Left lung (tissue), 10 donors: ENCODE results near the gene HOXA9. TPM values are rescaled to one million over a fixed set of nuclear protein-coding genes. Genes with fewer than 3 reads are reported as not detected.
A peak's percentile ranks its signal among the peaks of the same experiment; 100 is the strongest.

ENCODE experiments used
- ATAC-seq: fragments of 200-7000 bp; cut with Tn5 transposase; one replicate; pipeline ENCODE4 v1.9.1; 2020; ENCODE audit warnings: moderate library complexity
- DNase-seq, 4 donors: peaks; one replicate each; pipeline ENCODE4 v3.0.0-alpha.2; 2013 to 2020
- H3K27ac ChIP-seq, 2 donors: fragments of 200-600 bp; sonication (generic) in 1 of 2; one replicate each; pipeline versions ENCODE4 v1.5.0 to v1.8.0; 2020 to 2021
- H3K27me3 ChIP-seq, 2 donors: fragments of 200-600 bp; sonication (generic) in 1 of 2; one replicate each; pipeline versions ENCODE4 v1.5.0 to v1.8.0; 2020 to 2021
- H3K36me3 ChIP-seq, 2 donors: fragments of 200-600 bp; sonication (generic) in 1 of 2; one replicate each; pipeline versions ENCODE4 v1.5.0 to v1.8.0; 2020 to 2021
- H3K4me1 ChIP-seq, 2 donors: fragments of 200-600 bp; one replicate each; pipeline ENCODE4 v1.8.0; 2021
- H3K4me3 ChIP-seq, 2 donors: fragments of 200-600 bp; sonication (generic) in 1 of 2; one replicate each; pipeline versions ENCODE4 v1.5.0 to v1.8.0; 2020 to 2021; ENCODE audit warnings: mild to moderate bottlenecking in 1 of 2
- H3K9me3 ChIP-seq, 2 donors: fragments of 200-600 bp; sonication (generic) in 1 of 2; one replicate each; pipeline versions ENCODE4 v1.5.0 to v1.8.0; 2020 to 2021
- intact Hi-C, 2 donors: fragments of 100-400 bp; cut with DNase I; formaldehyde crosslinking; loops; one replicate each; pipeline versions ENCODE4 v1.11.2 to v1.14.2; 2022
- polyA plus RNA-seq, 6 donors: library from polyadenylated mRNA; unstranded; fragments of 120-200 nt; gene quantifications; one replicate each; pipeline ENCODE4 v1.2.1, GENCODE V29; 2013; ENCODE audit not compliant: insufficient read length in 6 of 6
- total RNA-seq, 2 donors: library from RNA; stranded (reverse); fragmentation: NEBNext Ultra II Directional; extraction: Animal tissue kit (Norgen Biotek cat#: 25700); gene quantifications; one replicate each; pipeline ENCODE4 v1.2.1, GENCODE V29; 2021
- TF ChIP-seq, protein P1 (sequence below), 2 donors: fragments of 200-600 bp; sonication (generic) in 1 of 2; IDR thresholded peaks; one replicate each; pipeline versions ENCODE4 v1.5.0 to v1.8.0; 2021; ENCODE audit warnings: antibody characterized with exemption in 2 of 2
- donor health status: DM: no; HTN: yes; CAD: no.
- donor health status: DM: no; HTN: no; CAD: no.

Gene HOXA9
- total and polyA plus RNA-seq, 8 donors = 0.38 to 1.4 (median 0.57) TPM

DNA sequence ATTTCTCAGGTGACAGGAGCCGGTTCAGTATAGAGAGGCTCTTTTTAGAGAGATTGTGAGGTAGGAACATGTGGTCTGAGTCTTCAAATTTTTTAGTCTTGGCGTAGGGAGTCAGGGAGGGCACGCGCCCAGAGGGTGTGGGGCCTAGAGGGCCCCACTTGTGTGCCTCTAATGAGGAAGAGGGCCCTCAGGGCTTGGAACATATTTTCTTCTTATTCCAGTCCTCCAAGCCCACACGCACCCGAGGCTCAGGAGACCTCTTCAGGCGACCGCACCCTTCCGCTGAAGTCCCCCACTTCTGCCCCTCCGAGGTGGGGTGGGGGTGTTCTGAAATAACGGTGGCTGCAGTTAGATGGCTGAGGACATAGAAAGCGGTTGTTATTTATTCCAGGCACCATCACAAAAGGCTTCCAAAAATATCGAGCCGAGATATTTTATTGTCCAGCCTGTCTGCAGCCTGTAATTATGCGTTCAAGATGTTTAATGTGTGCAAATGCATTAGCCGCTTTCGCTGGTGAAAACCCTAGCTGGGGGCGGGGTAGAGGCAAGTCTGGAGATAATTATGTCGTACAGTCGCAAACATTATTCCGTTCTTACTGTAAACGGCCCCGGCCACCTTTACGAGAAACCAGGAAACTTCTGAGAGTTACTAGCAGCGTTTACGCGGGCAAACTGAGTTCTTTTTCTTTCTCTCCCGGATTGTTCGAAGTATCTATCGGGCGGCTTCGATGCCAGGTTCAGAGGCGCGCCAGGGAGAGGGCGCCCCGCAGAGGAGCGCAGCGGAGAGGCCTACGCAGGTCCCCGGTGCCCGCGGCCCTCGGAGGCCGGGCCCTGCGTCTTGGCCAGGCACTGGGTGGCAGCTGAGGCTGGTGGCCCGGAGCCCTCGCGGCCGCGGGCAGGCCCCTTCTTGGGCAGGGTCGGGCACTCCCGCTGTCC lies 47.4 kb upstream of the HOXA9 start:
- H3K36me3 ChIP-seq = no peaks in the 10 kb centered on the region
- TF ChIP-seq, protein P1, sequence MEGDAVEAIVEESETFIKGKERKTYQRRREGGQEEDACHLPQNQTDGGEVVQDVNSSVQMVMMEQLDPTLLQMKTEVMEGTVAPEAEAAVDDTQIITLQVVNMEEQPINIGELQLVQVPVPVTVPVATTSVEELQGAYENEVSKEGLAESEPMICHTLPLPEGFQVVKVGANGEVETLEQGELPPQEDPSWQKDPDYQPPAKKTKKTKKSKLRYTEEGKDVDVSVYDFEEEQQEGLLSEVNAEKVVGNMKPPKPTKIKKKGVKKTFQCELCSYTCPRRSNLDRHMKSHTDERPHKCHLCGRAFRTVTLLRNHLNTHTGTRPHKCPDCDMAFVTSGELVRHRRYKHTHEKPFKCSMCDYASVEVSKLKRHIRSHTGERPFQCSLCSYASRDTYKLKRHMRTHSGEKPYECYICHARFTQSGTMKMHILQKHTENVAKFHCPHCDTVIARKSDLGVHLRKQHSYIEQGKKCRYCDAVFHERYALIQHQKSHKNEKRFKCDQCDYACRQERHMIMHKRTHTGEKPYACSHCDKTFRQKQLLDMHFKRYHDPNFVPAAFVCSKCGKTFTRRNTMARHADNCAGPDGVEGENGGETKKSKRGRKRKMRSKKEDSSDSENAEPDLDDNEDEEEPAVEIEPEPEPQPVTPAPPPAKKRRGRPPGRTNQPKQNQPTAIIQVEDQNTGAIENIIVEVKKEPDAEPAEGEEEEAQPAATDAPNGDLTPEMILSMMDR (IDR thresholded peaks at IDR 0.05) = no peak
- H3K27me3 ChIP-seq = peaks cover 83 to 99% of the 10 kb centered on the region in 2 donors
- intact Hi-C loops = loop anchor here in 1 of 2 donors (5.0 kb wide), 1 partner anchor 365 kb away; no protein-coding TSS in a partner anchor
- no peaks in the 10 kb centered on the region for H3K9me3 ChIP-seq
- no peak overlapping the region for H3K27ac ChIP-seq
- H3K4me3 ChIP-seq = no peak overlapping the region
- no peak for ATAC-seq
- peaks cover 0 to 16% of the 10 kb centered on the region in 2 donors for H3K4me1 ChIP-seq
- DNase-seq = no peak

DNA sequence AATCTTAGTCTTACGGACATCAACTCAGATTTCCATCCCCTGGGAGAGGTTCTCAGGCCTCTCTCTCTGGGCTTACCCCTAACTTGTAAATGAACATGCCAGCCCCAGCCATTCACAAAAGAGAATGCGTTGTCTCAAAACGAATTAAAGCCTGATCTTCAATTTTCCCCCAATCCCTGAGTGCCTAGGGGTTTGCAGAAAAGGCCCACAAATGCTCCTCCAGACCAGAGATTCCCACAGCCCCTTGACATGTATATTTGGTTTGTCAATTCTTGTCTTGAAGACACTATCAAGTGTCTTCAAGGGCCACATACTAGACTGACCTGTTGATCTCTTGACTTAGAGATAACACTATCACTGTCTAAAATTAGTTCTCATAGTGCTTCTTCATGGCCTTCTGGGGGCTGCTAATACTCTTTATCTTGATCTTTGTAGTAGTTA lies 46.4 kb upstream of the HOXA9 start:
- H3K27ac ChIP-seq = no peak overlapping the region
- H3K36me3 ChIP-seq = no peaks in the 10 kb centered on the region
- H3K9me3 ChIP-seq = no peaks in the 10 kb centered on the region
- H3K27me3 ChIP-seq = peaks cover 91 to 99% of the 10 kb centered on the region in 2 donors
- H3K4me3 ChIP-seq = no peak overlapping the region
- ATAC-seq (no peak), DNase-seq (no peak)
- TF ChIP-seq, protein P1 (IDR thresholded peaks at IDR 0.05) = no peak
- H3K4me1 ChIP-seq = peaks cover 0 to 16% of the 10 kb centered on the region in 2 donors
- intact Hi-C loops = loop anchor here in 1 of 2 donors (5.0 kb wide), 1 partner anchor 366 kb away; no protein-coding TSS in a partner anchor

DNA sequence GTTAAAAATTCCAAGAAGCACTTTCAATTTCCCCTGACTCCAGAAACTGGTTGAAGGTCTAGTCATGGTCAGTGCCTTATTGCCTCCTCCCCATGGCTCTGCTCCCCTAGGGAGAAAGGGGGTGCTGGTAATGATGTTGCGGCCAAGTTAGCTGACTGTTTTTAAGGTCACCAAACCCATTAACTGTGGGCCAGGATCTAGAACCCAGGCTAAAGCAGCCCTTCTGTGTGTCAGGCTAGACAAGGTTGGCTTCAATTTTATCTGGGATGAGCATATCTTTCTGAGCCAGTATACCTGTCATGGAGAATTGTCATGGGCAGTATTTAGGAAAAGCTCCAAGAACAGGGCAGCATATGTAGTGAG lies 45.7 kb upstream of the HOXA9 start:
- Histone ChIP-seq H3K4me1 (peaks cover 0 to 16% of the 10 kb centered on the region in 2 donors), H3K27me3 (peaks cover 91 to 99% of the 10 kb centered on the region in 2 donors), H3K27ac (no peak overlapping the region), H3K36me3 (no peaks in the 10 kb centered on the region), H3K9me3 (no peaks in the 10 kb centered on the region), H3K4me3 (no peak overlapping the region)
- ATAC-seq (no peak), DNase-seq (no peak)
- intact Hi-C loops = loop anchor here in 1 of 2 donors (5.0 kb wide), 1 partner anchor 366 kb away; no protein-coding TSS in a partner anchor
- TF ChIP-seq, protein P1 (IDR thresholded peaks at IDR 0.05) = no peak

DNA sequence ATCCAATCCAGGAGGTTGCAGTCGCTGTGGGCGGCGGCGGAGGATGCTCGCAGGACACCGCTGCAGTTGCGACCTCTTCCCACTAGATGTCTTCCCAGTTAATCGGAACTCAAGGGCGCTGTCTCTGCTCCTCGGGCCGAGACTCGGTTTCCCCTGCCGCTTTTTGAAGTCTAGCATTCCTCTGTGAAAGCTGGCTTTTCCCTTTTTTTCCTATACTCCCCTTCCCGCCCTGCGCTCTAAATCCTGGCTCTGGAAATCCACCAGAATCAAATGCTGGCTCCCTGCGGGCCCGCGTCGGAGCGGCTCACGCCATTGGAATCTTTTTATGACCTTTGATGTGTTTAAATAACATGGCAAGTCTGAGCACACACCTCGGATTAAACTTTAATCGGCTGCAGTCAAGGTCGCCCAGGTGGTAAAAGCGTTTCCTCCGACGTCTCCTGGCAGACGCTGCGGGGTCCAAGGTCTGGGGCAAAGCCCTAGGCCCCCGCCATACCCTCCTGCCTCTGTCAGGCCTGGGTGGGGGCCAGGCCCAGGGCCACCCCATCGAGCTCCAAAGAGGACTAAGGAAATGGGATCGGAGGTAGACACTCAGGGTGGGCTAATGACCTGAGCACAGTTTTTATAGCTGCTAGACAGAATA lies 45.2 kb upstream of the HOXA9 start:
- TF ChIP-seq, protein P1 (IDR thresholded peaks at IDR 0.05) = peak; percentile 78 to 88
- peaks cover 91 to 99% of the 10 kb centered on the region in 2 donors for H3K27me3 ChIP-seq
- no peak overlapping the region for H3K27ac ChIP-seq
- H3K9me3 ChIP-seq = no peaks in the 10 kb centered on the region
- ATAC-seq (peak; percentile 87), DNase-seq (no peak)
- intact Hi-C loops = loop anchor here in 1 of 2 donors (5.0 kb wide), 1 partner anchor 367 kb away; no protein-coding TSS in a partner anchor
- no peaks in the 10 kb centered on the region for H3K36me3 ChIP-seq
- H3K4me3 ChIP-seq = no peak overlapping the region
- H3K4me1 ChIP-seq = peaks cover 0 to 18% of the 10 kb centered on the region in 2 donors
